ENCODE data around the gene SPTBN1. TPM values are rescaled to one million over a fixed set of nuclear protein-coding genes. Genes with fewer than 3 reads are reported as not detected.

The SPTBN1 gene
- total and polyA plus RNA-seq, 2 of the 13 experiments (the other 11 are each of a cell fraction or from before 2014, with no cell fraction given): 123 to 299 TPM

GRCh38 chr2:54618646-54619565 is 162.8 kb downstream of the SPTBN1 start (continued):
- no peak for TF ChIP-seq HNF1A (IDR thresholded peaks at IDR 0.05; ENCODE audit: low read depth)
- no peak for TF ChIP-seq HNF1A (CRISPR knock-in tag; IDR thresholded peaks at IDR 0.05; ENCODE audit: borderline replicate concordance)
- TF ChIP-seq ZNF441 (CRISPR knock-in tag; IDR thresholded peaks at IDR 0.05; ENCODE audit: borderline replicate concordance): no peak
- no peak for TF ChIP-seq ZNF280B (CRISPR knock-in tag; IDR thresholded peaks at IDR 0.05; ENCODE audit: borderline replicate concordance)
- no peak for TF ChIP-seq ZNF746 (CRISPR knock-in tag; IDR thresholded peaks at IDR 0.05)
- TF ChIP-seq ZNF652 (CRISPR knock-in tag; IDR thresholded peaks at IDR 0.05; ENCODE audit: borderline replicate concordance, low read depth): peak; percentile 55; the same call in 1 of the 2 replicates
- TF ChIP-seq ZNF44 (CRISPR knock-in tag; IDR thresholded peaks at IDR 0.05): no peak
- TF ChIP-seq ZNF710 (CRISPR knock-in tag; IDR thresholded peaks at IDR 0.05; ENCODE audit: borderline replicate concordance): peak; percentile 13; the same call in 1 of the 2 replicates
- no peak for TF ChIP-seq ZNF275 (CRISPR knock-in tag; IDR thresholded peaks at IDR 0.05; ENCODE audit: borderline replicate concordance)
- TF ChIP-seq NRL (CRISPR knock-in tag; IDR thresholded peaks at IDR 0.05; ENCODE audit: borderline replicate concordance): no peak
- peak in 1 of 2 experiments; percentile 37; a peak in 1 of 4 replicates for TF ChIP-seq NR2F1 (CRISPR knock-in tag; IDR thresholded peaks at IDR 0.05)
- TF ChIP-seq ZNF891 (CRISPR knock-in tag; IDR thresholded peaks at IDR 0.05): no peak
- TF ChIP-seq LRRFIP1 (CRISPR knock-in tag; conservative IDR thresholded peaks at IDR 0.05): no peak
- no peak for TF ChIP-seq FLYWCH1 (CRISPR knock-in tag; IDR thresholded peaks at IDR 0.05)
- no peak for TF ChIP-seq ZNF335 (CRISPR knock-in tag; IDR thresholded peaks at IDR 0.05)
- no peak for TF ChIP-seq SP1 (IDR thresholded peaks at IDR 0.05)
- no peak for TF ChIP-seq SP1 (CRISPR knock-in tag; IDR thresholded peaks at IDR 0.05)
